Fibroblast of lung (primary cell): Measurements from ENCODE around the gene TAOK1.

ENCODE experiments used
- EZH2 ChIP-seq: IDR thresholded peaks from 2 replicates; pipeline ENCODE4 v1.5.1; 2012; ENCODE audit warnings: low read length, control low read depth, mild to moderate bottlenecking; ENCODE audit errors: missing control alignments
- TF ChIP-seq, protein P1 (sequence below), 2 donors: IDR thresholded peaks in 1 of 2; conservative IDR thresholded peaks in 1 of 2; 1 replicate in 1 of 2; 2 replicates in 1 of 2; pipeline ENCODE4 v1.5.1; 2011 to 2012; ENCODE audit warnings: low read length in 2 of 2, control low read depth in 1 of 2, inconsistent platforms in 1 of 2, low read depth in 1 of 2, mild to moderate bottlenecking in 1 of 2

DNA sequence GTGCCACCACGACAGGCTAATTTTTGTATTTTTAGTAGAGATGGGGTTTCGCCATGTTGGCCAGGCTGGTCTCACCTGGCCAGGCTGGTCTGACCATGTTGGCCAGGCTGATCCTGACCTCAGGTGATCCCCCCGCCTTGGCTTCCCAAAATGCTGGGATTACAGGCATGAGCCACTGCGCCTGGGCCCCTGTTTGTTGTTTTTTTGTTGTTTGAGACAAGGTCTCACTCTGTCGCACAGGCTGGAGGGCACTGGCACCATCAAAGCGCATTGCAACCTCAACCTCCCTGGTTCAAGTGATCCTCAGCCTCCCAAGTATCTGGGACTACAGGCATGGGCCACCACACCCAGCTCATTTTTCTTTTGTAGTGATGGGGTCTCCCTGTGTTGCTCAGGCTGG is 43.7 kb upstream of the TAOK1 start:
- TF ChIP-seq, protein P1, sequence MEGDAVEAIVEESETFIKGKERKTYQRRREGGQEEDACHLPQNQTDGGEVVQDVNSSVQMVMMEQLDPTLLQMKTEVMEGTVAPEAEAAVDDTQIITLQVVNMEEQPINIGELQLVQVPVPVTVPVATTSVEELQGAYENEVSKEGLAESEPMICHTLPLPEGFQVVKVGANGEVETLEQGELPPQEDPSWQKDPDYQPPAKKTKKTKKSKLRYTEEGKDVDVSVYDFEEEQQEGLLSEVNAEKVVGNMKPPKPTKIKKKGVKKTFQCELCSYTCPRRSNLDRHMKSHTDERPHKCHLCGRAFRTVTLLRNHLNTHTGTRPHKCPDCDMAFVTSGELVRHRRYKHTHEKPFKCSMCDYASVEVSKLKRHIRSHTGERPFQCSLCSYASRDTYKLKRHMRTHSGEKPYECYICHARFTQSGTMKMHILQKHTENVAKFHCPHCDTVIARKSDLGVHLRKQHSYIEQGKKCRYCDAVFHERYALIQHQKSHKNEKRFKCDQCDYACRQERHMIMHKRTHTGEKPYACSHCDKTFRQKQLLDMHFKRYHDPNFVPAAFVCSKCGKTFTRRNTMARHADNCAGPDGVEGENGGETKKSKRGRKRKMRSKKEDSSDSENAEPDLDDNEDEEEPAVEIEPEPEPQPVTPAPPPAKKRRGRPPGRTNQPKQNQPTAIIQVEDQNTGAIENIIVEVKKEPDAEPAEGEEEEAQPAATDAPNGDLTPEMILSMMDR (conservative IDR thresholded peaks at IDR 0.05 in 1 of 2, IDR thresholded peaks at IDR 0.05 in 1 of 2; ENCODE audit: low read depth in 1 of 2, low read length in 2 of 2): no peak
- TF ChIP-seq EZH2: no peak
